PC-9 (cell line): ENCODE measurements around the gene NCBP2L. TPM values are rescaled to one million over a fixed set of nuclear protein-coding genes. Genes with fewer than 3 reads are reported as not detected.

Experiments
- BruUV-seq: library from RNA; stranded (reverse); fragments of 400-500 nt; replicated peaks from 2 replicates; lab custom pipeline; 2021; lab: Mats Ljungman, UMichigan
- CTCF ChIA-PET: fragments of 300-600 bp; sonication (Branson Sonifier 250); formaldehyde crosslinking; loops from one replicate; lab custom pipeline; 2022; ENCODE audit warnings: antibody characterized with exemption; lab: Charles Lee
- POLR2A ChIA-PET: fragments of 300-600 bp; sonication (Branson Sonifier 250); formaldehyde crosslinking; loops from one replicate; lab custom pipeline; 2022; ENCODE audit warnings: antibody characterized with exemption; ENCODE audit not compliant: unreplicated experiment; lab: Charles Lee
- DNase-seq, 2 experiments: peaks; one replicate each; pipeline versions ENCODE4 v3.0.0 to v3.0.0-alpha.2; 2015 to 2022; ENCODE audit warnings: mixed read lengths in 1 of 2
- H2AFZ ChIP-seq: fragments of 200-600 bp; sonication (generic); 2 replicates; pipeline ENCODE4 v1.8.1; 2017; ENCODE audit warnings: antibody characterized with exemption
- H3F3A ChIP-seq: fragments of 200-600 bp; sonication (generic); 2 replicates; pipeline ENCODE4 v1.8.1; 2017; ENCODE audit warnings: antibody characterized with exemption, mild to moderate bottlenecking, low read depth; ENCODE audit not compliant: insufficient read depth
- H3K27ac ChIP-seq: fragments of 200-600 bp; sonication (generic); 2 replicates; pipeline ENCODE4 v1.6.1; 2016; ENCODE audit warnings: mixed run types
- H3K27me3 ChIP-seq: fragments of 200-600 bp; sonication (generic); 2 replicates; pipeline ENCODE4 v1.6.1; 2016; ENCODE audit warnings: low read depth, mixed run types; ENCODE audit not compliant: insufficient read depth
- H3K36me3 ChIP-seq: fragments of 200-600 bp; sonication (generic); 2 replicates; pipeline ENCODE4 v1.6.1; 2016; ENCODE audit warnings: low read depth, mixed run types
- H3K4me1 ChIP-seq: fragments of 200-600 bp; sonication (generic); replicated peaks from 2 replicates; pipeline ENCODE4 v1.6.1; 2016; ENCODE audit warnings: mixed run types; ENCODE audit not compliant: insufficient read depth
- H3K4me2 ChIP-seq: fragments of 200-600 bp; sonication (generic); 2 replicates; pipeline ENCODE4 v1.6.1; 2017; ENCODE audit warnings: mixed run types
- H3K4me3 ChIP-seq: fragments of 200-600 bp; sonication (generic); 2 replicates; pipeline ENCODE4 v1.6.1; 2016; ENCODE audit warnings: mixed run types
- H3K79me2 ChIP-seq: fragments of 200-600 bp; sonication (generic); 2 replicates; pipeline ENCODE4 v1.6.1; 2017; ENCODE audit warnings: low read depth, mixed run types
- H3K9me2 ChIP-seq: fragments of 200-600 bp; sonication (generic); 2 replicates; pipeline ENCODE4 v1.8.1; 2017; ENCODE audit warnings: mild to moderate bottlenecking; ENCODE audit not compliant: insufficient read depth
- H3K9me3 ChIP-seq: fragments of 200-600 bp; sonication (generic); 2 replicates; pipeline ENCODE4 v1.8.1; 2016; ENCODE audit warnings: low read depth; ENCODE audit not compliant: insufficient read depth
- H4K20me1 ChIP-seq: fragments of 200-600 bp; sonication (generic); 2 replicates; pipeline ENCODE4 v1.8.1; 2017; ENCODE audit not compliant: insufficient read depth
- EZH2 ChIP-seq: fragments of 200-600 bp; sonication (generic); IDR thresholded peaks from 2 replicates; pipeline ENCODE4 v1.8.0; 2017; ENCODE audit warnings: antibody characterized with exemption, low read depth
- intact Hi-C: fragments of 100-400 bp; cut with micrococcal nuclease; formaldehyde crosslinking; loops from one replicate; pipeline ENCODE4 v1.10.0; 2022; ENCODE audit not compliant: unreplicated experiment
- total RNA-seq: library from RNA; stranded (reverse); gene quantifications from 2 replicates; pipeline ENCODE4 v1.2.3, GENCODE V29; 2021
- TF ChIP-seq, protein P1 (sequence below): fragments of 200-600 bp; sonication (generic); conservative IDR thresholded peaks from 2 replicates; pipeline ENCODE4 v1.6.1; 2017; ENCODE audit warnings: mixed run types, antibody characterized with exemption, mild to moderate bottlenecking, moderate library complexity

NCBP2L gene
- total RNA-seq, 1 experiment from 2014 or later, result not detected

- TF ChIP-seq, protein P1, sequence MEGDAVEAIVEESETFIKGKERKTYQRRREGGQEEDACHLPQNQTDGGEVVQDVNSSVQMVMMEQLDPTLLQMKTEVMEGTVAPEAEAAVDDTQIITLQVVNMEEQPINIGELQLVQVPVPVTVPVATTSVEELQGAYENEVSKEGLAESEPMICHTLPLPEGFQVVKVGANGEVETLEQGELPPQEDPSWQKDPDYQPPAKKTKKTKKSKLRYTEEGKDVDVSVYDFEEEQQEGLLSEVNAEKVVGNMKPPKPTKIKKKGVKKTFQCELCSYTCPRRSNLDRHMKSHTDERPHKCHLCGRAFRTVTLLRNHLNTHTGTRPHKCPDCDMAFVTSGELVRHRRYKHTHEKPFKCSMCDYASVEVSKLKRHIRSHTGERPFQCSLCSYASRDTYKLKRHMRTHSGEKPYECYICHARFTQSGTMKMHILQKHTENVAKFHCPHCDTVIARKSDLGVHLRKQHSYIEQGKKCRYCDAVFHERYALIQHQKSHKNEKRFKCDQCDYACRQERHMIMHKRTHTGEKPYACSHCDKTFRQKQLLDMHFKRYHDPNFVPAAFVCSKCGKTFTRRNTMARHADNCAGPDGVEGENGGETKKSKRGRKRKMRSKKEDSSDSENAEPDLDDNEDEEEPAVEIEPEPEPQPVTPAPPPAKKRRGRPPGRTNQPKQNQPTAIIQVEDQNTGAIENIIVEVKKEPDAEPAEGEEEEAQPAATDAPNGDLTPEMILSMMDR, result no peak
- no peak for TF ChIP-seq EZH2
- ChIA-PET POLR2A (interaction anchor here (0.6 to 0.7 kb wide), 3 partner anchors 38 to 111 kb away, joined by 3 to 7 read pairs (median 4); no protein-coding TSS in a partner anchor), CTCF (interaction anchor here (0.7 to 3.0 kb wide), 11 partner anchors 33 to 147 kb away, joined by 3 to 33 read pairs (median 6); partner anchors contain the start of gene PRPS1)
- H3K27me3 ChIP-seq, result no peaks in the 10 kb centered on the region
- no peak for DNase-seq
- H2AFZ ChIP-seq, result peak overlapping the region; percentile 76
- BruUV-seq, result TSS peak; percentile 44
- H3K79me2 ChIP-seq, result no peaks in the 10 kb centered on the region
- H3K4me3 ChIP-seq, result peak overlapping the region; percentile 82
- no peaks in the 10 kb centered on the region for H3K9me2 ChIP-seq
- H3F3A ChIP-seq, result 0 out of 2 replicates have a peak, but pooled peaks cover 5% of the 10 kb centered on the region
- H3K36me3 ChIP-seq, result no peaks in the 10 kb centered on the region
- no peaks in the 10 kb centered on the region for H4K20me1 ChIP-seq
- no peak overlapping the region for H3K27ac ChIP-seq
- no peaks in the 10 kb centered on the region for H3K9me3 ChIP-seq
- intact Hi-C loops, result loop anchor here (1.0 to 5.0 kb wide), 4 partner anchors 42 to 883 kb away; partner anchors contain the start of gene PRPS1
- H3K4me2 ChIP-seq, result peak overlapping the region; percentile 83
- peaks cover 37% of the 10 kb centered on the region for H3K4me1 ChIP-seq
Measured at GRCh38 chrX:107775000-107775733, 2.4 kb upstream of the NCBP2L start.

- ChIA-PET POLR2A (interaction anchor here (0.6 to 0.7 kb wide), 2 partner anchors 44 to 50 kb away, joined by 3 to 8 read pairs; no protein-coding TSS in a partner anchor), CTCF (interaction anchor here (0.6 to 3.0 kb wide), 17 partner anchors 28 to 573 kb away, joined by 3 to 33 read pairs (median 5); partner anchors contain the start of gene PRPS1)
- DNase-seq, result peak; percentile 88 to 89
- H3K4me1 ChIP-seq, result peaks cover 37% of the 10 kb centered on the region
- H3K4me2 ChIP-seq, result peak within 1 kb of the TSS; percentile 83
- TF ChIP-seq, protein P1, result no peak; the same call in 1 of the 2 replicates
- TF ChIP-seq EZH2, result no peak
- peak within 1 kb of the TSS; percentile 82 for H3K4me3 ChIP-seq
- H4K20me1 ChIP-seq, result no peaks in the 10 kb centered on the region
- H3K27me3 ChIP-seq, result no peaks in the 10 kb centered on the region
- H3F3A ChIP-seq, result 0 out of 2 replicates have a peak, but pooled peaks cover 5% of the 10 kb centered on the region
- no peaks in the 10 kb centered on the region for H3K79me2 ChIP-seq
- H3K36me3 ChIP-seq, result no peaks in the 10 kb centered on the region
- peak within 1 kb of the TSS; percentile 76 for H2AFZ ChIP-seq
- H3K9me2 ChIP-seq, result no peaks in the 10 kb centered on the region
- H3K9me3 ChIP-seq, result no peaks in the 10 kb centered on the region
- intact Hi-C loops, result loop anchor here (1.0 to 5.0 kb wide), 5 partner anchors 43 to 884 kb away; no protein-coding TSS in a partner anchor
- no peak within 1 kb of the TSS for H3K27ac ChIP-seq
- BruUV-seq, result no TSS peak
Measured at GRCh38 chrX:107775734-107776511, 1.6 kb upstream of the NCBP2L start, which contains the start of gene TSC22D3. TSS of gene TSC22D3 (minus strand) at chrX:107775787. CDS start at chrX:107775419, 368 bp downstream.
